ENCODE measurements around the gene DMXL2.

DMXL2 gene

GRCh38 chr15:51414256-51414860, 208.2 kb downstream of the DMXL2 start:
- Mint-ChIP-seq H3K9me3 (no peaks in the 10 kb centered on the region), H3K4me1 (ENCODE audit: low read depth) (no peaks in the 10 kb centered on the region), H3K36me3 (ENCODE audit: low read depth) (no peaks in the 10 kb centered on the region), H3K4me3 (no peak overlapping the region), H3K27me3 (ENCODE audit: low read depth) (peaks cover 6% of the 10 kb centered on the region), H3K27ac (no peak overlapping the region)
- no peak for DNase-seq (ENCODE audit: low spot score)

GRCh38 chr15:51405693-51406523, 216.7 kb downstream of the DMXL2 start:
- Mint-ChIP-seq H3K4me1 (ENCODE audit: low read depth) (no peaks in the 10 kb centered on the region), H3K4me3 (no peak overlapping the region), H3K27ac (no peak overlapping the region), H3K27me3 (ENCODE audit: low read depth) (peaks cover 18% of the 10 kb centered on the region), H3K9me3 (no peaks in the 10 kb centered on the region), H3K36me3 (ENCODE audit: low read depth) (no peaks in the 10 kb centered on the region)
- DNase-seq (ENCODE audit: low spot score), result no peak

DNA sequence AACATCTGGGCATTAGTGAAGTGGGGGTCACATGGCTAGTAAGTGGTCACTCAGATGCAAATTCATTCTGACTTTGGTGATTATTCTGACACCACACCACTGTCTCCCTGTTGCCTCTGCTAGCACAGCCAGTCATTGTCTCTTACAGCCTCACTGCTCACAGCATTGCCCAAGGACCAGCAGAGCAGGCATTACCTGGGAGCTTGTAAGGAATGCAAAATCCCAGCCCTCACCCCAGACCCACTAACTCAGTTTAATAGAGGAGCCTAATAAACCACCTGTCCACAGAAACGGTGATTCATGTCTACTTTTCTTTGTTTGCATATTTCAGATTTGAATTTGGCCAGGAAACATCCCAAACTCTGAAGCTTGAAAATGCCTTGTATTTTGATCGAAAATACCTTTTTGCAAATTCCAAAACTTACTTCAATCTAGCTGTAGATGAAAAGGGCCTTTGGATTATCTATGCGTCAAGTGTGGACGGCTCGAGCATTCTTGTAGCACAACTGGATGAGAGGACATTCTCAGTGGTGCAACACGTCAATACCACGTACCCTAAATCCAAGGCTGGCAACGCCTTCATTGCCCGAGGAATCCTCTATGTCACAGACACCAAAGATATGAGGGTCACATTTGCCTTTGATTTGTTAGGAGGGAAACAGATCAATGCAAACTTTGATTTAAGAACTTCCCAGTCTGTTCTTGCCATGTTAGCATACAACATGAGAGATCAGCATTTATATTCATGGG, 218.4 kb downstream of the DMXL2 start:
- Mint-ChIP-seq H3K9me3 (no peaks in the 10 kb centered on the region), H3K27me3 (ENCODE audit: low read depth) (peaks cover 20% of the 10 kb centered on the region), H3K4me3 (no peak overlapping the region), H3K36me3 (ENCODE audit: low read depth) (no peaks in the 10 kb centered on the region), H3K4me1 (ENCODE audit: low read depth) (no peaks in the 10 kb centered on the region), H3K27ac (no peak overlapping the region)
- DNase-seq (ENCODE audit: low spot score), result no peak

GRCh38 chr15:51403072-51403878, 219.3 kb downstream of the DMXL2 start:
- Mint-ChIP-seq H3K27me3 (ENCODE audit: low read depth) (peaks cover 20% of the 10 kb centered on the region), H3K27ac (no peak overlapping the region), H3K36me3 (ENCODE audit: low read depth) (no peaks in the 10 kb centered on the region), H3K4me1 (ENCODE audit: low read depth) (no peaks in the 10 kb centered on the region), H3K4me3 (no peak overlapping the region), H3K9me3 (no peaks in the 10 kb centered on the region)
- DNase-seq (ENCODE audit: low spot score), result no peak

DNA sequence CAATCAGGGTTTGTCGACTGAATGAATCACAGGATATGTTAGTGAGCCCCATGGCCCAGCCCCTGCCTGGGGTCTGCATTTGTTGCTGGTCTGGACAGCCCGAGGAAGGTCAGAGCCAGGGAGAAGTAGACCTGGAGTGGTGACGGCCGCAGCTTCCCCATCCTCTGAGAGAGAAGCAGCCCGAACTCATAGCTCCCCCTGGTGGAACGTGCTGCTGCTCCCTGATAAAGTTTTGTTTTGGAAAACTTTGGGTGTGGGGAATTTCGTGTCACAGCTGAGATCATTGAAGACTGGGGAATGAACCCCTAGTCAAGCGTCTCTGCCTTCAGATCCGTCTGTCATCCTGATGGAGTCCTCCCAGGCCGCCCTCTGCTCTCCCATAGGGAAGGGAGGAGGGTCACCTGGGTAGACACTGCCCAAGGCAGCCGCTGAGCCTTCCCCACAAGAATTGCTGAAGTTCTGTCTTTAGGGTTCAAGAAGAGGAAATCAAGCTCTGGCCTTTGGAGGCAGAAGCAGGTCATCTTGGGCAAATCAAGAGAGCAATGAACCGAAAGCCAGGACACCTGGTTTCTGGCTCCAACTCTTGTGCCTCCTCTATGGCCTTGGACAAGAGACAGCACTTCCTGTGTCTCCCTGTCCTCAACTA, 220.6 kb downstream of the DMXL2 start:
- no peaks in the 10 kb centered on the region for H3K4me1 Mint-ChIP-seq (ENCODE audit: low read depth)
- no peaks in the 10 kb centered on the region for H3K9me3 Mint-ChIP-seq
- H3K27me3 Mint-ChIP-seq (ENCODE audit: low read depth), result peaks cover 19% of the 10 kb centered on the region
- no peak overlapping the region for H3K4me3 Mint-ChIP-seq
- no peak for DNase-seq (ENCODE audit: low spot score)
- H3K36me3 Mint-ChIP-seq (ENCODE audit: low read depth), result no peaks in the 10 kb centered on the region
- no peak overlapping the region for H3K27ac Mint-ChIP-seq

- no peak overlapping the region for H3K4me3 Mint-ChIP-seq
- no peak for DNase-seq (ENCODE audit: low spot score)
Measured at GRCh38 chr15:51401051-51401780, 221.4 kb downstream of the DMXL2 start.

GRCh38 chr15:51398626-51399025, 223.9 kb downstream of the DMXL2 start:
- Mint-ChIP-seq H3K4me3 (no peak overlapping the region), H3K27ac (no peak overlapping the region), H3K27me3 (ENCODE audit: low read depth) (peaks cover 10% of the 10 kb centered on the region), H3K9me3 (no peaks in the 10 kb centered on the region), H3K4me1 (ENCODE audit: low read depth) (no peaks in the 10 kb centered on the region), H3K36me3 (ENCODE audit: low read depth) (no peaks in the 10 kb centered on the region)
- DNase-seq (ENCODE audit: low spot score), result no peak

More at GRCh38 chr15:51401051-51401780, 221.4 kb downstream of the DMXL2 start:
- H3K9me3 Mint-ChIP-seq, result no peaks in the 10 kb centered on the region
- no peaks in the 10 kb centered on the region for H3K36me3 Mint-ChIP-seq (ENCODE audit: low read depth)
- no peaks in the 10 kb centered on the region for H3K4me1 Mint-ChIP-seq (ENCODE audit: low read depth)
- H3K27ac Mint-ChIP-seq, result no peak overlapping the region
- peaks cover 19% of the 10 kb centered on the region for H3K27me3 Mint-ChIP-seq (ENCODE audit: low read depth)
